OCI-M1 (cell line): ENCODE measurements around the gene SLMAP.

ENCODE experiments used
- DNase-seq: peaks from one replicate; lab custom pipeline; 2025; lab: John Stamatoyannopoulos, UW

The SLMAP gene

GRCh38 chr3:57755741-57756527, at the start of gene SLMAP:
Gene SLMAP (plus strand): TSS chr3:57756309. CDS start chr3:57757652, 1,343 bp downstream.
- DNase-seq: peak; percentile 98

GRCh38 chr3:57706462-57706861, 49.6 kb upstream of the SLMAP start:
- DNase-seq: peak; percentile 66

GRCh38 chr3:57709031-57709430, 47.1 kb upstream of the SLMAP start:
- no peak for DNase-seq

GRCh38 chr3:57709559-57709958, 46.5 kb upstream of the SLMAP start:
- DNase-seq: no peak

- no peak for DNase-seq
Observed at GRCh38 chr3:57715686-57716085, 40.4 kb upstream of the SLMAP start.

- DNase-seq: no peak
Observed at GRCh38 chr3:57717205-57717868, 38.8 kb upstream of the SLMAP start.

- DNase-seq: no peak
Observed at GRCh38 chr3:57718118-57718517, 38.0 kb upstream of the SLMAP start.

GRCh38 chr3:57726397-57726796, 29.7 kb upstream of the SLMAP start:
- no peak for DNase-seq

- DNase-seq: no peak
Observed at GRCh38 chr3:57727106-57727505, 29.0 kb upstream of the SLMAP start.

GRCh38 chr3:57729334-57730045, 26.6 kb upstream of the SLMAP start:
- DNase-seq: no peak

GRCh38 chr3:57730682-57731081, 25.4 kb upstream of the SLMAP start:
- DNase-seq: no peak

- no peak for DNase-seq
Observed at GRCh38 chr3:57731311-57731710, 24.8 kb upstream of the SLMAP start.

- DNase-seq: no peak
Observed at GRCh38 chr3:57733790-57734189, 22.3 kb upstream of the SLMAP start.

- no peak for DNase-seq
Observed at GRCh38 chr3:57735405-57735804, 20.7 kb upstream of the SLMAP start.

- no peak for DNase-seq
Observed at GRCh38 chr3:57737840-57738239, 18.3 kb upstream of the SLMAP start.

- DNase-seq: no peak
Observed at GRCh38 chr3:57738391-57738790, 17.7 kb upstream of the SLMAP start.

GRCh38 chr3:57740027-57740426, 16.1 kb upstream of the SLMAP start:
- DNase-seq: no peak

- DNase-seq: no peak
Observed at GRCh38 chr3:57743496-57743895, 12.6 kb upstream of the SLMAP start.

- DNase-seq: no peak
Observed at GRCh38 chr3:57745101-57745500, 11.0 kb upstream of the SLMAP start.

GRCh38 chr3:57746156-57747010, 9.7 kb upstream of the SLMAP start:
- DNase-seq: no peak

GRCh38 chr3:57749542-57749941, 6.6 kb upstream of the SLMAP start:
- DNase-seq: no peak

GRCh38 chr3:57752307-57752706, 3.8 kb upstream of the SLMAP start:
- DNase-seq: no peak
